Neural cell (in vitro differentiated cells): ENCODE results near the gene LST1. TPM values are rescaled to one million over a fixed set of nuclear protein-coding genes. Genes with fewer than 3 reads are reported as not detected.

Source experiments
- H2AFZ ChIP-seq: fragments of 200-600, 300-800 bp; sonication (generic), shearing (Covaris generic); 2 replicates; pipeline ENCODE4 v1.6.0; 2014; ENCODE audit warnings: low read depth, mild to moderate bottlenecking, antibody characterized with exemption, low read length, moderate library complexity
- H3F3A ChIP-seq: fragments of 200-600 bp; shearing (Covaris generic); 2 replicates; pipeline ENCODE4 v1.6.1; 2016; ENCODE audit warnings: mild to moderate bottlenecking, moderate library complexity, mixed read lengths, antibody characterized with exemption, low read length; ENCODE audit not compliant: insufficient read depth, poor library complexity, severe bottlenecking
- H3K27ac ChIP-seq: fragments of 200-600, 300-800 bp; sonication (generic), shearing (Covaris generic); 2 replicates; pipeline ENCODE4 v1.5.1; 2014; ENCODE audit warnings: mild to moderate bottlenecking, low read length, moderate library complexity
- H3K27me3 ChIP-seq: fragments of 300-800, 200-600 bp; sonication (generic), shearing (Covaris generic); 2 replicates; pipeline ENCODE4 v1.6.0; 2014; ENCODE audit warnings: mild to moderate bottlenecking, low read depth, low read length, moderate library complexity; ENCODE audit not compliant: insufficient read depth
- H3K36me3 ChIP-seq: fragments of 300-800, 200-600 bp; sonication (generic), shearing (Covaris generic); 2 replicates; pipeline ENCODE4 v1.5.1; 2014; ENCODE audit warnings: mild to moderate bottlenecking, antibody characterized with exemption, low read length, moderate library complexity; ENCODE audit not compliant: insufficient read depth
- H3K4me2 ChIP-seq: fragments of 300-800, 200-600 bp; sonication (generic), shearing (Covaris generic); 2 replicates; pipeline ENCODE4 v1.6.0; 2014; ENCODE audit warnings: mild to moderate bottlenecking, low read length
- H3K4me3 ChIP-seq: fragments of 300-800, 200-600 bp; sonication (generic), shearing (Covaris generic); 2 replicates; pipeline ENCODE4 v1.5.1; 2014; ENCODE audit warnings: mild to moderate bottlenecking, low read length, moderate library complexity
- H3K79me2 ChIP-seq: fragments of 200-600 bp; shearing (Covaris generic); replicated peaks from 2 replicates; pipeline ENCODE4 v1.6.0; 2014; ENCODE audit warnings: mild to moderate bottlenecking, low read length, moderate library complexity; ENCODE audit not compliant: insufficient read depth
- H3K9ac ChIP-seq: fragments of 300-800, 200-600 bp; sonication (generic), shearing (Covaris generic); 2 replicates; pipeline ENCODE4 v1.6.1; 2016; ENCODE audit warnings: mild to moderate bottlenecking, low read length, mixed read lengths
- H3K9me2 ChIP-seq: fragments of 200-600 bp; shearing (Covaris generic); 2 replicates; pipeline ENCODE4 v1.6.1; 2016; ENCODE audit warnings: mild to moderate bottlenecking, low read length, mixed read lengths; ENCODE audit not compliant: insufficient read depth
- H3K9me3 ChIP-seq: fragments of 200-600, 300-800 bp; sonication (generic), shearing (Covaris generic); 2 replicates; pipeline ENCODE4 v1.6.1; 2016; ENCODE audit warnings: mild to moderate bottlenecking, mixed run types, low read length, moderate library complexity, mixed read lengths
- H4K20me1 ChIP-seq: fragments of 200-600 bp; shearing (Covaris generic); 2 replicates; pipeline ENCODE4 v1.6.1; 2016; ENCODE audit warnings: mild to moderate bottlenecking, mixed run types; ENCODE audit not compliant: insufficient read depth
- CTCF ChIP-seq: fragments of 450-650 bp; IDR thresholded peaks from 2 replicates; pipeline ENCODE4 v1.5.1; 2014; ENCODE audit warnings: antibody characterized with exemption, mild to moderate bottlenecking, moderate library complexity; ENCODE audit not compliant: poor library complexity, severe bottlenecking
- EP300 ChIP-seq: fragments of 450-650 bp; conservative IDR thresholded peaks from 2 replicates; pipeline ENCODE4 v1.6.1; 2014; ENCODE audit warnings: antibody characterized with exemption, mild to moderate bottlenecking, moderate library complexity; ENCODE audit not compliant: poor library complexity, severe bottlenecking
- EZH2 ChIP-seq: fragments of 200-600, 300-800 bp; shearing (Covaris generic), sonication (generic); IDR thresholded peaks from 2 replicates; pipeline ENCODE4 v1.6.1; 2014; ENCODE audit warnings: antibody characterized with exemption, low read length, borderline replicate concordance, mild to moderate bottlenecking; ENCODE audit not compliant: insufficient read depth, poor library complexity, severe bottlenecking
- MXI1 ChIP-seq: fragments of 450-650 bp; conservative IDR thresholded peaks from 2 replicates; pipeline ENCODE4 v1.6.1; 2014; ENCODE audit warnings: antibody characterized with exemption, mild to moderate bottlenecking; ENCODE audit not compliant: poor library complexity, severe bottlenecking
- POLR2AphosphoS5 ChIP-seq: IDR thresholded peaks from 2 replicates; pipeline ENCODE4 v1.6.1; 2012
- RAD21 ChIP-seq: fragments of 450-650 bp; conservative IDR thresholded peaks from 2 replicates; pipeline ENCODE4 v1.6.1; 2014; ENCODE audit warnings: antibody characterized with exemption, mild to moderate bottlenecking, moderate library complexity
- REST ChIP-seq: IDR thresholded peaks from 2 replicates; pipeline ENCODE4 v1.6.1; 2012; ENCODE audit warnings: borderline replicate concordance
- SMC3 ChIP-seq: fragments of 450-650 bp; conservative IDR thresholded peaks from 2 replicates; pipeline ENCODE4 v1.6.1; 2014; ENCODE audit warnings: antibody characterized with exemption, mild to moderate bottlenecking, moderate library complexity; ENCODE audit not compliant: poor library complexity
- TAF1 ChIP-seq: IDR thresholded peaks from 2 replicates; pipeline ENCODE4 v1.6.1; 2012; ENCODE audit warnings: low read depth
- polyA plus RNA-seq: library from polyadenylated mRNA; depleted of rRNA; stranded (reverse); fragments of >200 nt; gene quantifications from 2 replicates; pipeline ENCODE4 v1.2.3, GENCODE V29; 2014

The LST1 gene
- polyA plus RNA-seq, 1 donor from 2014 or later, result not detected

- Histone ChIP-seq H3K4me2 (no peak overlapping the region), H2AFZ (no peak overlapping the region), H3K79me2 (peaks cover 3% of the 10 kb centered on the region), H3K36me3 (no peaks in the 10 kb centered on the region), H3K4me3 (no peak overlapping the region), H4K20me1 (no peaks in the 10 kb centered on the region), H3K9me2 (no peaks in the 10 kb centered on the region), H3K9ac (no peak overlapping the region), H3K9me3 (no peaks in the 10 kb centered on the region), H3F3A (no peaks in the 10 kb centered on the region), H3K27me3 (no peaks in the 10 kb centered on the region), H3K27ac (no peak overlapping the region)
- TF ChIP-seq MXI1 (no peak), POLR2AphosphoS5 (no peak), REST (no peak), TAF1 (no peak), EZH2 (no peak), CTCF (no peak), SMC3 (no peak), EP300 (no peak), RAD21 (no peak)
Measured at GRCh38 chr6:31633447-31633846, 47.4 kb downstream of the LST1 start.

- H3K9me2 ChIP-seq, result no peaks in the 10 kb centered on the region
- no peak overlapping the region for H3K9ac ChIP-seq
- H3K4me2 ChIP-seq, result no peak overlapping the region
- H3F3A ChIP-seq, result no peaks in the 10 kb centered on the region
- H3K27me3 ChIP-seq, result no peaks in the 10 kb centered on the region
- TF ChIP-seq TAF1 (no peak), MXI1 (no peak), EZH2 (no peak), CTCF (no peak), SMC3 (no peak), POLR2AphosphoS5 (no peak), RAD21 (no peak), EP300 (no peak), REST (no peak)
- H3K27ac ChIP-seq, result no peak overlapping the region
- no peaks in the 10 kb centered on the region for H3K9me3 ChIP-seq
- H2AFZ ChIP-seq, result no peak overlapping the region
- no peak overlapping the region for H3K4me3 ChIP-seq
- no peaks in the 10 kb centered on the region for H3K79me2 ChIP-seq
- H3K36me3 ChIP-seq, result no peaks in the 10 kb centered on the region
- no peaks in the 10 kb centered on the region for H4K20me1 ChIP-seq
Measured at GRCh38 chr6:31634131-31634530, 48.1 kb downstream of the LST1 start.
